M059J (cell line): ENCODE measurements around the gene SCYL1. TPM values are rescaled to one million over a fixed set of nuclear protein-coding genes. Genes with fewer than 3 reads are reported as not detected.

Experiments used
- DNase-seq: peaks from one replicate; pipeline ENCODE4 v3.0.0-alpha.2; 2012; ENCODE audit warnings: low read depth
- total RNA-seq: library from RNA; depleted of rRNA; stranded (reverse); fragments of >200 nt; shearing (Covaris generic); gene quantifications from 2 replicates; pipeline ENCODE4 v1.2.3, GENCODE V29; 2014; rRNA removed

SCYL1 gene
- total RNA-seq, 1 experiment from 2014 or later, result 96.5 TPM

DNA sequence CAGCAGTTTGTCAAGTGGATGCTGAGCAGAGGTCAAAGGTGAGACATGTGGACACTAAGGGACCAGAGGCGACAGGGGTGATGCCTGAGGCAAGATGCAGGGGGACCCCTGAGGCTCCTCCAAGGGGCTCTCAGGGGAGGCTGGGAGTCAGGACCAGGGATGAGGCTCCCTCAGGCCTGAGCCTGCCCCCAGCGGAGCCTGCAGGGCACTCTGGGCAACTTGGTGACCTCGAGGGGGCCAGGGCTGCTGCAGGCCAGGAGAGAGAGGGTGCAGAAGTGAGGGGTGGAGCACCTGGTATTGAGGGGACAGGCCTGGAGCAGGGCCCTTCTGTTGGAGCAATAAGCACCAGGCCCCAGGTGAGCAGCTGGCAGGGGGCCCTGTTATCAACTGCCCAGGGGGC, 57.0 kb downstream of the SCYL1 start:
- no peak for DNase-seq

DNA sequence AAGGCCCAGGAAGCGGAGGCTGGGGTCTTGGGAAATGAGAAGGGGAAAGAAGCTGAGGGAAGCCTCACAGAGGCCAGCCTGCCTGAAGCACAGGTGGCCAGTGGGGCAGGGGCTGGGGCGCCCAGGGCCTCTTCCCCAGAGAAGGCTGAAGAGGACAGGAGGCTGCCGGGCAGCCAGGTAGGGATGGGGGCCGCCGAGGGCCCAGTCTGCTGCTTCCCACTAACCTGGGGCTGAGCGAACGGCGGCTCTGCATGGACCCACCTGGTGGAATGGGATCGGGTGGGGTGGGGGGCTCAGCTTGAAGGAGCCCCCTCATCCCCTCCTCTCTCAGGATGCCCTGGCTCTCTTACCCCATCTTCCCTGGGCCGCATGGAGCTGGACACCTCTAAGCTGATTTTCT, 58.7 kb downstream of the SCYL1 start:
- DNase-seq, result no peak

DNA sequence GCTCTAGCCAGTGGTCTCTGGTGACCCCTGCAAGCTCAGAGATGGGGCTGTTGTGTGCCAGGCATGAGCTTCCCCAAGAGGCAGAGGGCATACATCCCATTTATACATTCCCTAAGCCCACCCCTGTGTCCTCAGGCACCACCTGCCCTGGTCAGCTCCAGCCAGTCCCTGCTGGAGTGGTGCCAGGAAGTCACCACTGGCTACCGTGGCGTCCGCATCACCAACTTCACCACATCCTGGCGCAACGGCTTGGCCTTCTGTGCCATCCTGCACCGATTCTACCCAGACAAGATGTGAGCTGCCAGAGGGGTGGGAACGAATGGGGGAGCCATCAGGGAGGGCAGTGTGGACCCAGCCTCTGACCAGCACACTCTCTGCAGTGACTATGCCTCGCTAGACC, 59.2 kb downstream of the SCYL1 start:
- DNase-seq, result no peak

DNA sequence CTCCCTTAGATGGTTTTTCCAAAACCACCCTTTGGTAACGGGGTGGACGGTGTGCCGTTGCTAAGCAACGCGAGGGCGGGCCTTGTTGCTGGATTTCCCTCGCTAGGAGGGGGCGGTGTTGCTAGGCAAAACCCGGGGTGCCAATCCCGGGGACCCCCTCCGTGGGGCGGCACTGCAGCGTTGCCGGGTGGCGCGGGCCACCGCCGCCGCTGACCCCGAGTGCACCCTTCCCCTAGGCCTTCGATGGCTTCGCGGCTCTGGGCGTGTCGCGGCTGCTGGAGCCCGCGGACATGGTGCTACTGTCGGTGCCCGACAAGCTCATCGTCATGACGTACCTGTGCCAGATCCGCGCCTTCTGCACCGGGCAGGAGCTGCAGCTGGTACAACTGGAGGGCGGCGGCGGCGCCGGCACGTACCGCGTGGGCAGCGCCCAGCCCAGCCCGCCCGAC, 59.9 kb downstream of the SCYL1 start:
- DNase-seq, result no peak

DNA sequence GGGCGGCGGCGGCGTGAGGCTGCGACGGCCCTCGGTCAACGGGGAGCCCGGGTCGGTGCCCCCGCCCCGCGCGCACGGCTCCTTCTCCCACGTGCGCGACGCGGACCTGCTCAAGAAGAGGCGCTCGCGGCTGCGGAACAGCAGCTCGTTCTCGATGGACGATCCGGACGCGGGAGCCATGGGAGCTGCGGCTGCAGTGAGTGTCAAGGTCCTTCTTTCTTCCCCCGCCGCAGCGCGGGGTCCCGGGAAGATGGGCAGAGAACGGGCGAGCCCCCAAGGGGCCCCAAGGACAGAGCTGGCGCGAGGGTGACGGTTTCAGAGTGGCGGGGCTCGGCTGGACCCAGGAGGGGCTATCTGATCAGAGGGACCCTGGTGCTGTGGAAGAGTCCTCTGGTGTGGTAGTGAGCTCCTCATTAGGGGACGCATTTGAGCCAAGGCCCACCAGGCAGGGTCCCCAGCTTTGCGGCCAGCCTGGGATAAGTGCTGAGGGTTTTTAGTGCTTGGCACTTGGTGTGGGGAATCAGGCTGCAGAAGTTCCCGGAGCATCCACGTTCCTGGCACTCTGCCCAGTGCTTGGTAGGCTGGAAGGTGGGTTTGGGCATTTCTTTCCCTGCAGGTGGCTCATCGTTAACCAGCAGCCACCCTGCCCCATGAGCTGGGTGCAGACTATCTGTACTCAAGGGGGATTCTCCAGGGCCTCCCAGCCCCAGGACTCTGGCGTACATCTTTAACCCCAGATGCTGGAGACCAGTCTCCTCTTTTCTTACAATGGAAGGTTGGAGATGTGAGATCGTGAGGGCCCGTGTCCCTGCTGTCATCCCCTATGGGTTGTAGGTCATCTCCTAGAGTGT, 60.7 kb downstream of the SCYL1 start:
- DNase-seq, result no peak

DNA sequence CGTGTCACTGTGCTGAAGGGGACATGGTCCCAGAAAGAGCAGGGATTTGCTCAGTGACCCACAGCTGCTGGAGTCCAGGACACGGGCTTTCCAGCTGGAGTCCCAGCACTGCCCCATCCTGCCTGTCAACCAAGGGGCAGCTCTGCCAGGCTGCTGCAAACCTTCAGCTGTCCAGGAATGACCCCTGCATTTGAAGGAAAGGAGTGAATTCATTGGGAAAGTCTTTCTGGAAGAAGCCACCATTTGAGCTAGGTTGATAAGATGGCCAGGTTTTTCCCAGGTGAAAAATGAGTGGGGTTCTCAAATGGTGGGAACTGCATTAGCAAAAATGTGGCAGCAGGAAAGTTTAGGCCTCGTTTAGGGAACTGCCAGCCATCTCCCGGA, 61.4 kb downstream of the SCYL1 start:
- no peak for DNase-seq

DNA sequence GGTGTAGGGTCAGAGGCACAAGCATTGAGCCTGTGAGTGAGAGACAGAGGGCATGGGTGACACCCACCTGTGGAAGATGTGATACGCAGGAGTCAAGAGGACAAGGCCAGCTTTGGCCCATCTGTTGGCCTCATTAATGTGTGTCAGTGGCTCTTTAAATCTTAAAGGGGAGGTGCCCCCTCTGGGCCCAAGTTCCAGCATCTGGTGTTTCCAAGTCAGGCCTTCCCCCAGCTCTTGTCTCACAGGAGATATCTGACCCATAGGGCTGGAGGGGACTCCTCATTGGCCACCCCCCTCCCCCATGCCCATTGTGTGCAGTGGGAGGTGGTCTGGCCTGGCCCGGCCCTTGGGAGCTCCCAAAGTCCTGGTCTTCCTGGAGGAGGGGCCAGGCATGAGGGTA, 61.8 kb downstream of the SCYL1 start:
- DNase-seq, result no peak

Other genes with a start within 250 kb of the SCYL1 start
- gene CDC42EP2, start 210.2 kb upstream of the SCYL1 start, total RNA-seq, result 0.07 and 1.6 TPM in 2 replicates
- 31.5 and 43.5 TPM in 2 replicates for gene DPF2, start 191.2 kb upstream of the SCYL1 start, total RNA-seq
- gene TIGD3, start 170.3 kb upstream of the SCYL1 start, total RNA-seq, result 1.7 TPM in 1 of 2 replicates, not detected in the other
- gene SLC25A45, start 142.4 kb upstream of the SCYL1 start, total RNA-seq, result 1.1 and 2.5 TPM in 2 replicates
- gene FRMD8, start 138.4 kb upstream of the SCYL1 start, total RNA-seq, result 42.6 and 43.0 TPM in 2 replicates
- 3.9 and 6.5 TPM in 2 replicates for gene NEAT1, start 102.3 kb upstream of the SCYL1 start, total RNA-seq
- 370 and 608 TPM in 2 replicates for gene MALAT1, start 26.0 kb upstream of the SCYL1 start, total RNA-seq
- gene LTBP3, start 33.3 kb downstream of the SCYL1 start, total RNA-seq, result 15.1 and 27.3 TPM in 2 replicates
- 106 and 116 TPM in 2 replicates for gene ZNRD2, start 45.4 kb downstream of the SCYL1 start, total RNA-seq
- gene FAM89B, start 47.5 kb downstream of the SCYL1 start, total RNA-seq, result 35.4 and 40.0 TPM in 2 replicates
- gene EHBP1L1, start 51.0 kb downstream of the SCYL1 start, total RNA-seq, result 2.0 and 9.3 TPM in 2 replicates
- gene KCNK7, start 70.7 kb downstream of the SCYL1 start, total RNA-seq, result 0.52 TPM in 1 of 2 replicates, not detected in the other
- 16.0 and 27.1 TPM in 2 replicates for gene MAP3K11, start 89.1 kb downstream of the SCYL1 start, total RNA-seq
- gene PCNX3, start 90.7 kb downstream of the SCYL1 start, total RNA-seq, result 16.5 and 26.0 TPM in 2 replicates
- gene SIPA1, start 113.0 kb downstream of the SCYL1 start, total RNA-seq, result 8.7 and 22.7 TPM in 2 replicates
- 37.2 and 49.1 TPM in 2 replicates for gene RELA, start 137.8 kb downstream of the SCYL1 start, total RNA-seq
- gene KAT5, start 187.2 kb downstream of the SCYL1 start, total RNA-seq, result 21.6 and 37.8 TPM in 2 replicates
- 45.0 and 48.2 TPM in 2 replicates for gene RNASEH2C, start 195.7 kb downstream of the SCYL1 start, total RNA-seq